PFSK-1 (cell line): ENCODE results near the gene AOPEP.

Experiments used
- FOXP2 ChIP-seq: optimal IDR thresholded peaks from 2 replicates; pipeline ENCODE3; 2011; ENCODE audit warnings: borderline replicate concordance, control low read depth, inconsistent platforms; ENCODE audit not compliant: insufficient read depth; ENCODE audit errors: extremely low read length, extremely low read depth
- POLR2AphosphoS5 ChIP-seq: IDR thresholded peaks from 2 replicates; pipeline ENCODE4 v1.6.1; 2012; ENCODE audit warnings: low read depth, mild to moderate bottlenecking, control low read depth, low read length, moderate library complexity
- SIN3A ChIP-seq: IDR thresholded peaks from 2 replicates; pipeline ENCODE4 v1.6.1; 2012; ENCODE audit warnings: mild to moderate bottlenecking, low read length, moderate library complexity, borderline replicate concordance; ENCODE audit not compliant: insufficient read depth
- TAF1 ChIP-seq: IDR thresholded peaks from 2 replicates; pipeline ENCODE4 v1.6.1; 2012; ENCODE audit warnings: low read length, control low read depth, borderline replicate concordance; ENCODE audit not compliant: insufficient read depth
- TF ChIP-seq, protein P1 (sequence below), 2 experiments: IDR thresholded peaks; 2 replicates each; pipeline versions ENCODE4 v1.6.1 to v1.8.0; 2011 to 2012; ENCODE audit warnings: low read depth in 2 of 2, low read length in 2 of 2, control low read depth in 1 of 2, inconsistent platforms in 1 of 2, mild to moderate bottlenecking in 1 of 2, moderate library complexity in 1 of 2; ENCODE audit not compliant: insufficient read depth in 1 of 2

AOPEP gene

DNA sequence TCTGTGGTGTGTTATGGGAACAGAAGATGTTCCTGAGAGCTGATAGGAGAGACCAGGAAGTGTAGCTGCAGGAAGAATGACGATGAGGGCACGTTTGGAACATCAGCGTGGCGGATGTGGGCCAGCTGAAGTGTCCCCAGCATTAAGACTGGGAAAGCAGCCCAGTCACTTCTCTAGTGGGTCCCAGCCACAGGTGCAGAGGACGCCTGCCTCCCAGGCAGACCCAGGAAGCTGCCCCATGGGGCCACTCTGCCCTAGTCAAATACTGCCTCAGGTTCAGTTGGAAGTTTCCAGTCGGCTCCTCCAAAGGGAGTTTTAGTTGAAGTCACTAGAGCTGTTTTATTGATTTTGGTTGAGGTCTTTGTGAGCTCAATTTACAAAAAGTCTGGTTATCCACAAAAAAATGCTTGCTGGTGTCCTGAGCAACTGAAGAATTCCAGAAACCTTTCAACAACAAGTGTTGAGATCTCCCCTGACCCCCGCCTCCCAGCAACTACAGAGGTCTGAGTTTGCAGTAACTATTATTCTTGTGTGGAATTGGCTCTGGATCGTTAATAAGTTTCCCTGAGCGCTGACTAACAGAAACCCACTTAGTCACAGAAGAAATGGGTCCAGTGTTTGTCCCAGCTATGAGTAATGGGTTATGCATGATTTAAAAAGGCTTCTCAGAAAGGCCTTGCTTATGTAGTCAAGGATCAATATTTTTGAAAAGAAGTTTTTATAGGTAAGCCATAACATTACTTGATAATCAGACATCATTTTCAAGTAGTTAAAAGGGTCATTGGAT, 296.9 kb downstream of the AOPEP start:
- no peak for TF ChIP-seq FOXP2
- TF ChIP-seq SIN3A, result no peak

DNA sequence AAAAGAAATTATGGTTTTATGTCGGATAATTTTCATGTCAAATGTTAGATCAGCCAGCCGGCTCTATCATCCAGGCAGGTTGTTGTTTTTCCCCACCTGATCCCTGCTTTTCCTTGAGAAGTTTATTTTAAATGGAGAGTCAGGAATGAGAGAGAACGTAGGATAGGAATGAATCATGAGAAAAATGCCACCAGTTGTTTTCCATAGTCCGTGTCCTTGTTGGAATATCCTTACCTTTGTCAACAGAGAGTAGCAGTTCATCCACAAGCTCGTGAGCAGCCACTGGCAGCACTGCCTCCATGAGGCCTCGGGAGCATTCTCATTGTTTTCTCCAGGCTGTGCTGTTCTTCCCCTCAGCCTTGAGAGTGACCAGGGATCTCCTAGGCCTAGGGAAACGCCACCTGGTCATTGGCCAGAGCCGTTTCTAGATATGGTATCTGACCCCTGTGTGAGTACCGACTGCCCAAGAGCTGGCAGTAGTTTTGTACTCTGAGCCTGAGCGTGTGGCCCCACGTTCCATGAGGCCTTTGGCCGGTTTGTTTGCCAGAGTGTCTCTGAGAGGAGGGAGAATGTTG, 297.7 kb downstream of the AOPEP start:
- no peak for TF ChIP-seq FOXP2
- no peak for TF ChIP-seq TAF1
- TF ChIP-seq, protein P1, sequence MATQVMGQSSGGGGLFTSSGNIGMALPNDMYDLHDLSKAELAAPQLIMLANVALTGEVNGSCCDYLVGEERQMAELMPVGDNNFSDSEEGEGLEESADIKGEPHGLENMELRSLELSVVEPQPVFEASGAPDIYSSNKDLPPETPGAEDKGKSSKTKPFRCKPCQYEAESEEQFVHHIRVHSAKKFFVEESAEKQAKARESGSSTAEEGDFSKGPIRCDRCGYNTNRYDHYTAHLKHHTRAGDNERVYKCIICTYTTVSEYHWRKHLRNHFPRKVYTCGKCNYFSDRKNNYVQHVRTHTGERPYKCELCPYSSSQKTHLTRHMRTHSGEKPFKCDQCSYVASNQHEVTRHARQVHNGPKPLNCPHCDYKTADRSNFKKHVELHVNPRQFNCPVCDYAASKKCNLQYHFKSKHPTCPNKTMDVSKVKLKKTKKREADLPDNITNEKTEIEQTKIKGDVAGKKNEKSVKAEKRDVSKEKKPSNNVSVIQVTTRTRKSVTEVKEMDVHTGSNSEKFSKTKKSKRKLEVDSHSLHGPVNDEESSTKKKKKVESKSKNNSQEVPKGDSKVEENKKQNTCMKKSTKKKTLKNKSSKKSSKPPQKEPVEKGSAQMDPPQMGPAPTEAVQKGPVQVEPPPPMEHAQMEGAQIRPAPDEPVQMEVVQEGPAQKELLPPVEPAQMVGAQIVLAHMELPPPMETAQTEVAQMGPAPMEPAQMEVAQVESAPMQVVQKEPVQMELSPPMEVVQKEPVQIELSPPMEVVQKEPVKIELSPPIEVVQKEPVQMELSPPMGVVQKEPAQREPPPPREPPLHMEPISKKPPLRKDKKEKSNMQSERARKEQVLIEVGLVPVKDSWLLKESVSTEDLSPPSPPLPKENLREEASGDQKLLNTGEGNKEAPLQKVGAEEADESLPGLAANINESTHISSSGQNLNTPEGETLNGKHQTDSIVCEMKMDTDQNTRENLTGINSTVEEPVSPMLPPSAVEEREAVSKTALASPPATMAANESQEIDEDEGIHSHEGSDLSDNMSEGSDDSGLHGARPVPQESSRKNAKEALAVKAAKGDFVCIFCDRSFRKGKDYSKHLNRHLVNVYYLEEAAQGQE (IDR thresholded peaks at IDR 0.05; ENCODE audit: insufficient read depth in 1 of 2, low read depth in 2 of 2, low read length in 2 of 2), result no peak
- no peak for TF ChIP-seq SIN3A
- no peak for TF ChIP-seq POLR2AphosphoS5

DNA sequence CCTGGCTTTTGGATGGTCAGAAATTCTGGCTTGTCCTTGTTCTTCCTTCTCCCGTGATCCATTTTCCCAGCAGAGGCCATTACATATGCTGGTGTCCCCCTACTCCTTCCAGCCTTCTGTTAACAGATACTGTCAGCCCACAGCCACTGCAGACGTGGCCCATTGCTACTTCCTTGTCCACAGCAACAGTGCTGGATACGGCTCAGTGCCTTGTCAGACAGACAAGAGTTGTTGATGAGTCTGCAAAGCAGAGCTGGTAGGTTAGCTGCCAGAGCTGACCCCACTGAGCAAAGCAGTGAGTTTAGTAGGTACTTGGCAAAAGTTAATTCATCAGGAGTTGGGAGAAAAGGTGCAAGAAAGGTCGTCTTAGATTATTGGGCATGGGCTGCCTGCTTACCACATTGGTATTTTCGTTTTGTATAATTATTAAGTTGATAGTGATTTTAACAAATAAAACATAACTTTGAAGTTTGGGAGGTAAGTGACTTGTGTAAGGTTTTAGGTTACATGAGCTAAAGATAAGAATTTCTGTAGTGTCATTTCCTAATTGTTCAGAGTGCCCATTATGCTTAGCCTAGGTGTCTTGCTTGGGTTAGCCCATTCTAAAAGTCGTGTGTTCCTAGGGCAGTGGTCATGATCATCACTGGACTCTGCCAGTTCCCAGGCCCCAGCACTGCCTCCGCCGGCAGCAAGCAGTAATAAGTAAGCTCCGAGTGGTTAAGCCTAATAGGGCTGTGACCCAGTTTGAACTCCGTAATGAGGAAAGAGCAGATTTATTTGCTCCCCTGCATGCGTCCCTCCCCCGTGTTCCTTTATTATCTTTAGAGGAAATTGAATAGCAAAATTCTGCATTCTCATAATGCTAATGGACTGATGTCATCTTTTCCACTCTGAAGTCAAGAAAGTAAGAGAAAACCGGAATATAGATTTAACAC, 299.0 kb downstream of the AOPEP start:
- TF ChIP-seq FOXP2, result no peak
- TF ChIP-seq, protein P1 (IDR thresholded peaks at IDR 0.05; ENCODE audit: insufficient read depth in 1 of 2, low read depth in 2 of 2, low read length in 2 of 2), result no peak
- TF ChIP-seq POLR2AphosphoS5, result no peak
- TF ChIP-seq SIN3A, result no peak
- no peak for TF ChIP-seq TAF1

DNA sequence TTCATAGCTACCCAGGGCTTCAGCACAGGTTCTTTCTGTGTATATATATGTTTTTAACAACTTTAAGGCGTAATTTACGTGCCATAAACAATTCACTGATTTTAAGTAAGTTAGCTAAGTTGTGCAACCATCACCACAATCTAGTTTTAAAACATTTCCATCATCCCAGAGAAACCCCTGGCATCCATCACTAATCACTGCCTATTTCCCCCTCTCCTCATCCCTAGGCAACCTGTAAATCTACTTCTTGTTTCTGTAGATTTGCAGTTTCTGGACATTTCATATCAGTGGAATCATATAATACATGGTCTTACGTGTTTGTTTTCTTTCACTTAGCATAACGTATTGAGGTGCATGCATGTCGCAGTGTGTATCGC, 299.6 kb downstream of the AOPEP start:
- TF ChIP-seq SIN3A (no peak), POLR2AphosphoS5 (no peak), FOXP2 (no peak), TAF1 (no peak)
- TF ChIP-seq, protein P1 (IDR thresholded peaks at IDR 0.05; ENCODE audit: insufficient read depth in 1 of 2, low read depth in 2 of 2, low read length in 2 of 2), result no peak

DNA sequence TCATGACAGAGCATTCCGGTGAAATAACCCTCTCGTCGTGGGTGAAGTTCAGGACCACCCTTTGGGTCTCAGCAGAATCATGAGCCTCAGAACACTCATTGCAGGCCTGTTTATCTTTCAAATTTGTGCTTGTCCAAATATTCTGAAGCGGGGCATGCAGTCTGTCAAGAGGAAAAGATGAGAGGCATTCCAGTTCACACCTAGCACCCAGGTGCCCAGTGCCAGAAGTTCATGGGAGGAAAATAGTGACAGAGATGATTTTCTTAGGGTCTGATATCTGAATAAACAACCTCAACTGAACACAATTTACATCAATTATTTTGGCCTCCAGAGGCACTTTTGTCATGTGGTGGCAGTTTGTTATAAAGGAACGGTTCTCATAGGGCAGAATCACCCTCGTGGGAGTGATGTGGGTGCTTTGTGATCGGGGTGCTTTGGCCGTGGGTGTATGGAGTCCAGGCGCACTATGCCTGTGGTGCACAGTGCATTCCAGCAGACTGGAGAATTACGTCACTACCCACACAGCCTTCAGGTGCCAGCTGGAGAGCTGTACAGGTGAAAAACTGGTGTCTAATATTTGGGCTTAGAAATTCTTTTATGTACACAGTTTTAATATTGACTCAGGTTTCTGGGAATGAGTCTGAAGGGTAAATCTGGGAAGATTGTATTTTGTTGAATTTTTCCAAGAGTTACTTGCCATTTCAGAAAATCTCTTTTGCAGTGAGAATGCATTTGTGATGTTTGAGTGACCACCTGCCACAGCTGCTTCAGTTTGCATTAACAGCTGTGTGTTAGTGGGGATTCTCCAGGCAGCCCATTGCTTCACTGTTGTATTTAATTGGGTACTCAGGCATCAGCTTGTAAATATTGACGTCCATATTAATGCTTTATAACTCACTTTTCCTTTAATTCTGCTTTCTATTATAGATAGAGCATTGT, 301.7 kb downstream of the AOPEP start:
- TF ChIP-seq FOXP2 (no peak), SIN3A (no peak), TAF1 (no peak), POLR2AphosphoS5 (no peak)
- TF ChIP-seq, protein P1 (IDR thresholded peaks at IDR 0.05; ENCODE audit: insufficient read depth in 1 of 2, low read depth in 2 of 2, low read length in 2 of 2), result no peak
